Measurements from ENCODE around the gene GSTT2.

GRCh38 chr22:23984430-23984829 is 4.5 kb downstream of the GSTT2 start:
- TF ChIP-seq EZH2 (IDR thresholded peaks at IDR 0.05; ENCODE audit: borderline replicate concordance, low read length) (no peak), CTCF (IDR thresholded peaks at IDR 0.05; ENCODE audit: low read length) (no peak)
